NCI-H82 (cell line): Measurements from ENCODE around the gene ILK.

ENCODE experiments used
- DNase-seq: peaks from one replicate; lab custom pipeline; 2025; lab: John Stamatoyannopoulos, UW

Gene ILK

GRCh38 chr11:6606471-6607189, 3.1 kb downstream of the ILK start:
- DNase-seq, result peak; percentile 81

- no peak for DNase-seq
These were observed 3.7 kb downstream of the ILK start for GRCh38 chr11:6607190-6607795.

- DNase-seq, result no peak
These were observed 4.4 kb downstream of the ILK start for GRCh38 chr11:6608011-6608410.

GRCh38 chr11:6608726-6609501, 5.3 kb downstream of the ILK start:
- DNase-seq, result no peak

GRCh38 chr11:6609502-6610015, 6.0 kb downstream of the ILK start:
- DNase-seq, result no peak

- no peak for DNase-seq
These were observed 7.0 kb downstream of the ILK start for GRCh38 chr11:6610591-6610990.

GRCh38 chr11:6611092-6611962, 7.8 kb downstream of the ILK start:
- peak; percentile 16 for DNase-seq

GRCh38 chr11:6611963-6612212, 8.3 kb downstream of the ILK start:
- no peak for DNase-seq

GRCh38 chr11:6612213-6613041, 8.9 kb downstream of the ILK start, which contains the start of gene TAF10:
Gene TAF10 (minus strand): TSS chr11:6612216. CDS start chr11:6612189, 27 bp downstream.
- DNase-seq, result peak; percentile 95

- no peak for DNase-seq
These were observed 9.9 kb downstream of the ILK start for GRCh38 chr11:6613496-6613895.

- DNase-seq, result no peak
These were observed 10.9 kb downstream of the ILK start for GRCh38 chr11:6614446-6614845.

- DNase-seq, result no peak
These were observed 11.5 kb downstream of the ILK start for GRCh38 chr11:6615046-6615445.

- DNase-seq, result no peak
These were observed 12.5 kb downstream of the ILK start for GRCh38 chr11:6615882-6616585.

GRCh38 chr11:6616596-6617250, 13.1 kb downstream of the ILK start:
- DNase-seq, result no peak

- DNase-seq, result no peak
These were observed 13.8 kb downstream of the ILK start for GRCh38 chr11:6617315-6617781.

- peak; percentile 40 for DNase-seq
These were observed 14.8 kb downstream of the ILK start for GRCh38 chr11:6618117-6619003.

- peak; percentile 96 for DNase-seq
These were observed 15.6 kb downstream of the ILK start, which contains the start of gene TPP1 for GRCh38 chr11:6619004-6619745. Gene TPP1 (minus strand): TSS chr11:6619422. CDS start chr11:6619400, 22 bp downstream.

GRCh38 chr11:6620636-6621035, 17.1 kb downstream of the ILK start:
- DNase-seq, result no peak
